Astrocyte of the cerebellum (primary cell): ENCODE results near the gene ATP13A5.

Experiments
- DNase-seq: peaks from one replicate; pipeline ENCODE4 v3.0.0-alpha.2; 2011; ENCODE audit warnings: low read depth
- H3K4me3 ChIP-seq: 2 replicates; pipeline ENCODE4 v1.5.1; 2011; ENCODE audit warnings: mild to moderate bottlenecking, low read depth, low read length, moderate library complexity
- CTCF ChIP-seq: IDR thresholded peaks from 2 replicates; pipeline ENCODE4 v1.5.1; 2012; ENCODE audit warnings: low read length, low read depth, moderate library complexity, mild to moderate bottlenecking; ENCODE audit errors: missing control alignments
- in situ Hi-C: cut with HindIII; loops from 2 replicates; pipeline ENCODE4 v1.10.0; 2017; ENCODE audit warnings: low sequenced_read_pairs

ATP13A5 gene

DNA sequence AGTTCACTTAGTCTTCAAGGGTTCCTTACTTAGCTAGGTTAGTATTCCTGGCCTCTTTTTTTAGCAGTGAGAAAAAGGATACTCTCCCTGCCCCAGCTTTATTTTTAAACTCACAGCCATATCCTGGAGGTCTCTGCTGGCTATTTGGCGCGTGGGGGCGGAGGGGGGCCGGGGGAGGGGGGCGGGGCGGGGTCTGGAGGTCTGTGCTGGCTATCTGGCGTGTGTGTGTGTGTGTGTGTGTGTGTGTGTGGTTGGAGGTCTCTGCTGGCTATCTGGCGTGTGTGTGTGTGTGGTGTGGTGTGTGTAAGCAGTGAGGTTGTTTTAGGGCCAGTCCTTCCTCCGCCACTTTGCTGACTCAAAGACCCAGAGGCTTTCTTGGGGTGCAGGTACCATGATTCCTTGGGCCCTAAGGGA is 138.1 kb downstream of the ATP13A5 start:
- DNase-seq, result no peak
- peak overlapping the region; percentile 60 for H3K4me3 ChIP-seq
- in situ Hi-C loops, result no loop called here
- TF ChIP-seq CTCF, result no peak

DNA sequence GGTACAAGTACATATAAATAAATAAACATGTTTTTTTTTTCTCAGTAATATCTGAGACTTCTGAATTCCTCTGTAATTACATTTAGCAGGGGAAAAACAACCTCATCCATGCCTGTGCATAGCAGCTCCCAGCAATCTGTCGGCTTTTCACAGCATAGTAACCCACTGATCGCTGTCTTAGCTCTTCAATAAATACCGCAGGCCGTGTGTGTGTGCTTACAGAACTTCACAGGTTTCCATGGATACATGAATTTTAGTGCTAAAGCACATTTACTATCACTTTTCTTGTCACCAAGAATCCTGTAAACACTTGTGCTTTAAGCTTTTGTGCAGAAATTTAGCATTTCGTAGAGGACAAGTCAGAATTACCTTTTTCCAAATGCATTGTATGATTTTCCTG is 141.5 kb downstream of the ATP13A5 start:
- no peak for TF ChIP-seq CTCF
- no peak overlapping the region for H3K4me3 ChIP-seq
- no peak for DNase-seq
- in situ Hi-C loops, result no loop called here

GRCh38 chr3:193236599-193236998 is 142.0 kb downstream of the ATP13A5 start:
- in situ Hi-C loops, result no loop called here
- H3K4me3 ChIP-seq, result no peak overlapping the region
- no peak for TF ChIP-seq CTCF
- DNase-seq, result no peak

DNA sequence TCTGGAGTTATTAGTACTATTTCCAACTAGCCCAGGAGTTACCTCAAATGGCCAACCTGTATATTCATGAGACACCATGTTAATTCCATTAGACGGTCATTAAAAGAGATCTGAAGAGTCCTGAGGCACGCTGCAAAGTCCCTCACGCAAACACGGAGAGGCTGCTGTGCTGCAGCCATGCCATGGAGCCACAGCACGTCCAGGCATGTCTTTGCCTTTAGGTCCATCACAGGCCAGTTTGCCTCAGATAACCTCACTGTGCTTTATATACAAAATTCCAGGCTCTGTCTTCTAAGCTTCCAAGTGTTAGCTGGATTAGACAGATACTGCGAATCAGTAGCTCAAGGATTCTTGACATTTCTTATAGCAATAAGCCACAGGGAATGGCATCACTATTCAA is 147.4 kb downstream of the ATP13A5 start:
- DNase-seq, result no peak
- TF ChIP-seq CTCF, result no peak
- in situ Hi-C loops, result no loop called here
- no peak overlapping the region for H3K4me3 ChIP-seq

DNA sequence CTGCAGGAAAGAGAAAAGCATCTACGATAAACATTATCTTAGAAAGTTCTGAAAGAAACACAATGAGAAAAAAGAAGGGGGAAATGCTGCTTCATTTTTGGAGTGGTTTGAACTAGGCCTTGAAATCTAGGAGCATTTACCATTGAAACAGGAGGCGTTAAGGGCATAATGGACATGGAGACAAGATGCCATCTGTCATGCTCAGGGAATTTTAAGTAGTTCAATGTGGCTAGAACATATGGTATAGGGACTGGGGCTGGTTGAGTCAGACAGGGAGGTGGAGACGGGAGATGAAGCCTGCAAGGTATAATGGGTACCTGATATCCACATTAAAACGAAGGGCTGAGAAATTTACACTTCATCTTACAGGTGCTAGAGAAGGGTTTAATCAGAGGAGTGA is 147.9 kb downstream of the ATP13A5 start:
- DNase-seq, result no peak
- no peak for TF ChIP-seq CTCF
- no peak overlapping the region for H3K4me3 ChIP-seq
- in situ Hi-C loops, result no loop called here

DNA sequence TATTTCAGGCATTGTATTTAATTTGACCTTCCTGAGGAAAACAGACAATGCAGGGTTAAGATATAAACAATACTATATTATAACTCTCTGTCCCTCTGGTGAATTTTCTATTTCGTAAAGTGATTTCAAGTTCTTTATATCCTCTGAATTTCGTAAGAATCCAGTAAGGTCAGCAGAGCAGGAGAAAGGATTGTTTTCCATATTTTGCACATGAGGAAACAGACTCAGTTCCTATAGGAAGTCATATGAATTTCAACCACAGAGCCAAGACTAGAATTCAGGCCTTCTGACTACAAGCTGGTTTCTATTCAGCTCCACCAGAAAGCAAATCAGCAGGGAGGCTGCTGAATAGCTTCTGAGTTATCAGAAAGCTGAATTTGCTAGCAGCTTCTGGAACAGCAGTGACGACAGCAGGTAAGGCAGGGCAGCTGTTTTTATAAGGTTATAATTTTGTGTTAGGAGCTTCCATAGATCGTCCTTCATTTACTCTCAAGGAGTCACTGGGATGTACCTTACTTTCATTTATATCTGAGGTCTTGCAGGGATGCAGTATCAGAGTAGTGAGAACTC is 148.6 kb downstream of the ATP13A5 start:
- in situ Hi-C loops, result no loop called here
- no peak overlapping the region for H3K4me3 ChIP-seq
- DNase-seq, result no peak
- TF ChIP-seq CTCF, result no peak

- H3K4me3 ChIP-seq, result no peak overlapping the region
- in situ Hi-C loops, result no loop called here
- no peak for DNase-seq
- TF ChIP-seq CTCF, result no peak
Measured at GRCh38 chr3:193228206-193228605, 150.3 kb downstream of the ATP13A5 start.
